GM18873 (cell line): ENCODE results near the gene FTO.

Experiments
- ATAC-seq: cut with Tn5 transposase; IDR thresholded peaks from one replicate; pipeline ENCODE4 v1.9.1; 2021; ENCODE audit warnings: mild to moderate bottlenecking, moderate library complexity, moderate number of reproducible peaks; ENCODE audit not compliant: unreplicated experiment, low FRiP score

The FTO gene

GRCh38 chr16:53775821-53776431 is 72.0 kb downstream of the FTO start:
- ATAC-seq = no peak

DNA sequence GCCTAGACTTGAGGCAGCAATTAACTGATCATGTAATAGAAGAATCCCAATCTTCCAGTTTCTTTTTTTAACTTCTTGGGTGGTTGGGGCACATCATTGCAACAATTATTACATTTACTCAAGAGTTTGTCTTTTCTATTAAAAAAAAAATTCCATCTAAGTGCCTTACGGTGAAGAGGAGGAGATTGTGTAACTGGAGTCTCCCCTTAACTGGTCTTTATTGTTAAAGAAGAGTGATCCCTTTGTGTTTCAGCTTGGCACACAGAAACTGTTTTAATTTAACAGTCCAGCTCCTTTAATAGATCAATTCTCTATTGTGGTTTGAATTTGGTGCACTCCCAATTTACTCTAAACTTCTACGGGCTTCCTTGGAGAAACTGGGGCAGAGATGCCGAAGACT is 75.2 kb downstream of the FTO start:
- ATAC-seq = no peak

- ATAC-seq = no peak
Measured at GRCh38 chr16:53780051-53780450, 76.1 kb downstream of the FTO start.

GRCh38 chr16:53781023-53781605 is 77.2 kb downstream of the FTO start:
- ATAC-seq = no peak

DNA sequence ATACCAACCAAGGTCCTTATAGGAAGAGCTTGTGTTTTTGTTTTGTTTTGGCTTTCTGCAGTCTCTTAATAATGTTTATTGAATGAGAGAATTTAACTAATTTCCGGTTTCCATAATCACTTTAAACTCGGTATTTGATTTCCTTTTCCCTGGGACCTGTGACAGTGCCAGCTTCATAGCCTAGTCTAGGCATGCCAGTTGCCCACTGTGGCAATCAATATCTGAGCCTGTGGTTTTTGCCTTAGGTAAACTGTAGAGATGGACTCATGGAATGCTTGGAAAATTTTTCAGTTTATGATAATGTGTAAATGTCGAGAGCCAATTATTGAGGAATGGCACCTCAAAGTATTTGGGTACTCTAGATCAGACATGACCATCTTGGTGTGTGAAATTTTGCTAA is 78.2 kb downstream of the FTO start:
- ATAC-seq = no peak

DNA sequence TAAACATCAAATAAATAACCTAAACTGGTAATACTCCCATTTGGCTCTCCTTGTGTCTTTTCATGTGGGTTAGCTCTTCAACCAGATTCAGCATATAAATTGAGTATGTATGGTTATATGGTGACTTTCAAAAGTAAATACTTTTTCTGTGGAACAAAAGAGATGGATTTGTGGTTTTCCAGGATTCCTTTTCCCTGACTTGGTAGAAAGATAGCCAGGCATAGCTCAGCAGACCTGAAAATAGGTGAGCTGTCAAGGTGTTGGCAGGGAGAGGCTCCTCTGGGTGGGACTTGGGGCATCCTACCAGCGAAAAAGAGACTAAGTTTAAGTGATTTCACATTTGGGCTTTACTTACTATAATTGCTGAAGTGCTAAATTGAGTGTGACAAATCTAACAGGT is 80.3 kb downstream of the FTO start:
- ATAC-seq = no peak

DNA sequence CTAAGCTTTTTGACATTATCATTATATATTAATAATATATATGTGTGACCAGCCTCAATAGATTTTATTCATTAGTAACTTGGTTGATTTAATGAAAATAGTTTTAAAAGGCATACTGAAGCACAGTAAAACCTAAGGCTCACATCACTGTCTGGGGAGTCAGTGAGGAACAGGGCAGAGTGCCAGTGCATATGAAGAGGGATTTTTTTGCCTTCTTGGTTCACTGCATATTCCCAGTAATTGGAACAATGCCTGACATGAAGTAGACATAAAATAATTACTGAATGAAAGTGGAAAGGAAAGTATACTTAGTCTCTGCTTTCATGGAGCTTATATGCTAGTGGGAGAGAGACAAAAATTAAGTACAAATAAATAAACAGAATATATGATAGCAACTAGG is 81.1 kb downstream of the FTO start:
- no peak for ATAC-seq

GRCh38 chr16:53785916-53786315 is 82.0 kb downstream of the FTO start:
- ATAC-seq = no peak

DNA sequence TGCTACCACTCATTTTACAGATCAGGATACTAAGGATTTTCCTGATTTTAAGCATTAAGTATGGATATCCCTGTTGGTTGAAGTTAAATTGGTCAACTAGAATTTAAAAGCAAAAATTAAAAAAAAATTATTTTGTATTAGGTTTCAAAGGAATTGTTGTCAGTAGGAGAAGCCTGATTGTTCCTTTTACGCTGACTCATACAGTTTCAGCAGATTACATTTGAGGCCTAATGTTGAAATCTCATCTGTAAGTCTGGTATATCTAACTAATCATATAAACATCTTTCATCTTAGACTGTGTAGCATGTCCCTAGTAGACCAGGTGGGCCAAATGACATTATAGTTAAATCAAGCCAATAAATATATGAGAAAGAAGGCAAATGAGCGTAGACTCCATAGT is 83.5 kb downstream of the FTO start:
- no peak for ATAC-seq

DNA sequence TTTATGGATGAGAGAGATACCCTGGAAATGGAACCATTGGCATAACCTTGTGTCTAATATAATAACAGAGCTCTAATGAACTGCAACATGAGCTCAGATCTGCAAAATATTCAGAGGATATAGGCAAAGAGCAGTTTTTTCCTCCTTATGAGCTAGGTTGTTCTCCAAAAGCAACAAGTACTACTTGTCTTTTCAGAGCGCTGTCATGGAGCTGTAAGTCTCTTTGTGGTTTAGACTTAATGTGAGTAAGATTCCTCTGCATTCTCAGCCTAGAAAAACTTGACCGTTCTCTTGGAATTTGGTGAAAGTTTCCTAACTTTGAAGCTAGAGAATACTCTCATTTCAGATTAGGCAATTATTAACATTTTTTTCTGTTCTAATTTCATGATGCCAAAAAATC is 85.2 kb downstream of the FTO start:
- ATAC-seq = no peak

DNA sequence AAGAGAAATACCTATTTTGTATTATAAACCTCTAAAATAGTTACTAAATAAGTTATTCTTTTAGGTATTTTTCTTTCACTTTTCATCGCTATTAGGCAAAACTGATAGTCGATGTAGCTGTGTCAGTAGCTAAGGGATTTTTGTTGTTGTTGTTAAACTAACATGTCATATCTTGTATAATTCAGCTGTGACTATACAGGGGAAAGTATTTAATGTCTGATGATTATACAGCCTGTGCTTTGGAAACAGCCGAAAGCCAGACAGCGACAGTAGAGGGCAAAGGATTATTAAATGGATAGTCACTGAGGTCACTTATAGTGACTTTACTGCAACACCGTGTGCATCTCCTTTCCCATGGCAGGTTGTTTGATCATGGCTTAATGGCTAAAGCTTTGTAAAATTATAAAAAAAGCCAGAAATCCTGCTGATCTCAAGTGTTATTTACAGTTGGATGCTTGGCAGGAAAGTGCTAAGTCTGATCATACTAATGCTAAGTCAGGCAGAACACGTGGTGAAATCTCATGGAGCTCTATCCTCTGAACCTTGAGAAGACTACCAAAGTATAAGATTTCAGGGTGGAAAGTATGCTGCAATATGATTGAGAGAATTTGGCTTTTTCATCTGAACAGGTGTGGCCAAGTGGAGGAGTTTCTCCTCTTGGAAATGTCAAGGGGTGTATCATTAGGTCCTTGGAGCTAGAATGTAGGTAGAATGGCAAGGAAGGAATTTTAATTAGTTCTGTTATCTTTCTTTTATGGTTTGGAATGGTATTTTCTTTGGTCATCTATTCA is 88.4 kb downstream of the FTO start:
- ATAC-seq = no peak

DNA sequence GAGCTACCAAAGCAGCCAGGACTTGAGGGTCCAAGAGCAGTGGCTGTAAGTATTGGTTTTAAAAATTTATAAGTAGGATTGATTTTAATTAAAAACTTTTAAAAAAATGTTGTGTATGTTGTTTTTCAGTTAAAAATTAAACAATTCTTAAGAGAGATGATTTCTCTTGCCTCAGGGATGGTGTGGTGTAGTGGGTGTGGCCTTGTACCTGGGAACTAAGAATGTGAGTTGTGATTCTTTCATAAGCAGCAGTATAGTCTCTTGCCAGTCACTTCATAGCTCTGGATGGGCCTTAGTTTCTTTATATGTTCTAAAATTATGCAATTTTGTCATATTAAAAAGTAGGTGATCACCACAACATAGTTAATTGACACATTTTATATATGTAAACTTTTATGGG is 99.5 kb downstream of the FTO start:
- no peak for ATAC-seq

DNA sequence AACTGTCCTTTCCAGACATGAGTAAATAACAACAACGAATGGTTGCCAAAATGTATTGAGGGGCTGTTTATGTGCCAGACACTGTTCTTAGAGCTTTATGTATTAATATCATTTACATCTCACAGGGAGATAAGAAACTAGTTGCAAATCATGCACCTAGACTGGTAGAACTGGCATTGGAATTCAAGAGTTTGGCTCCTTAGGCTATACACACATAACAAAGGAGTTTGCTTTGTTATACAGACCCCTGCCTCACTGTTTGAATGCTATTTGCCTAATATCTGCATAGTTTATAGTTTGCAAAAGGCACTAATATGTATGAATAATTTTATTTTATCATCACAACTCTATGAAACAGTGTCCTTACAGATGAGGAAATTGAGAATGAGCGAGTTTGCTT is 100.0 kb downstream of the FTO start:
- no peak for ATAC-seq

DNA sequence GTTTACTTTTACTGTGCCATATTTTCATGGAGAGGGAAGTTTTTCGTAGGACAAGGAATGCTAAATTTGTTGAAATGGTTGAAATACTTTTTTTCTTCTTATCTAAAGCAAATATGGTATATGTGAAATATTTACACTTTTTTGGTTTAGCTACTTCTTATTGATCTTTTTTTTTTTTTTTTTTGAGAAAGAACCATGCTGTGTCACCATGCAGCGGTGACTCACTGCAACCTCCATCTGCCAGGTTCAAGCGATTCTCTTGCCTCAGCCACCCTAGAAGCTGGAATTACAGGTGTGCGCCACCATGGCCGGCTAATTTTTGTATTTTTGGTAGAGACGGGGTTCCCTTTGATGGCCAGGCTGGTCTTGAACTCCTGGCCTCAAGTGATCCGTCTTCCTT is 100.5 kb downstream of the FTO start:
- no peak for ATAC-seq

GRCh38 chr16:53805113-53805512 is 101.2 kb downstream of the FTO start:
- no peak for ATAC-seq

DNA sequence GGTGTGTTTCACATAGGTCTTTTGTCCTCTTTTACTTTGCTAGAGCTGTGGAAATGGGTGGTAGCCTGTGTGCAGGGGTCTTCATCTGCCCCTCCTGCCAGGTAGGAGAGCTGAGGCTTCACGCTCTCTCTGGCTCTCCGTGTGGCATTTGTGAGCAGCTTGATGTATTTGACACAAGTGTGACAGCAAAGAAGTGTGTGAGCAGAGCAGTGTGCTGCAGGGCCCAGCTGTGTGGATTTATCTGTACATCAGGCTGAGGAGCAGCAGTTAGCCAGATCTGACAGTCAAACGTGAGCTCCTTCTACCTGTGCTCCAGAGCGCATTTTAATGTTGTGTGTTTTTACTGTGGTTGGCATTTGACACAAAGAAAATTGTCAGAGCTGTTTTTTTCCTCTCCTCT is 101.8 kb downstream of the FTO start:
- ATAC-seq = no peak

DNA sequence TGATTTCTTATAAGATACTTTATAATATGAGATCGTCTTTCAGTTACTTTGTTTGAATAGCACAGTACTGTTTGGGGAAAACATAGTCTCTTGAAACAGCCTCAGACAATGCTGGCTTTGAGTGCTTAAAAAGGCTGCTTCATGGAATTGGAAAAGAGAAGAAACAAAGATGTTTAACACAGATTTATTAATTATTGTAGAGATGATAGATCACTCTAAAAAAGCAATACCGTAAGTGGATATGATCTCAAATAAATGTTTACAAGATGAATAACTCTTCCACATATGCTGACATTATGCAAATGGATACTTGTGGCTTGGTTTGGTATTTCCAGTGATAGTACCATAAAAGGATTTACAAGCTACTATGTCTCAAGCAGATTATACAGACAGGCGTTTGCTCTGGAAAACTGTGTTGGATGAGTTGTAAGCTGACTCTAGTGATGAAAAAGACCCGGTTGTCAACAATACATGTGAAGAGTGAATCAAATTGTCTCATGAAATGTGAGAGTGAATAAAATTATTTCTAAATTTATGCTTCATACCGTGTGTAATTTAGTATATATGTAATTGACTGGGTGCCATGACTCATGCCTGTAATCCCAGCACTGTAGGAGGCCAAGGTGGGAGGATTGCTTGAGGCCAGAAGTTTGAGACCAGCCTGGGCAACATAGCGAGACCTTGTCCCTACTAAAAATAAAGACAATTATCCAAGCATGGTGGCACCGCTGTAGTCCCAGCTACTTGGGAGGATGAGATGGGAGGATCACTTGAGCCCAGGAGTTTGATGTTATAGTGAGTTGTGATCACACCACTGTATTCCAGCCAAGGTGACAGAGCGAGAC is 105.4 kb downstream of the FTO start:
- no peak for ATAC-seq

DNA sequence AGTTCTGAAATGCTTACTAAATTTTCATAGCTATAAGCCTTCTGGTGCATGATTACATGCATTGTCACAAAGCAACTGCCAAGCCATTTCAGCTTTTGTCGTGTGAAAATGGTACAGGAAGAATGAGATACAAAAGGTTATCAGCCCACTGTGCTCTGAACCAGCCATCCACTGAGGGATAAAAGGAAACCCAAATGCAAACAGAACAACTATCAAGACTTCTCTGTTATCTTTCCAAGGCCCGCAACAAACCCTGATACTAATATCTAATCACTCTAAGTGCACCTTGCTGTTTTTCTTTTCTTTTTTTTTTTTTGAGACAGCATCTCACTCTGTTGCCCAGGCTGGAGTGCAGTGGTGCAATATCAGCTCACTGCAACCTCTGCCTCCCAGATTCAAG is 109.0 kb downstream of the FTO start:
- ATAC-seq = no peak

DNA sequence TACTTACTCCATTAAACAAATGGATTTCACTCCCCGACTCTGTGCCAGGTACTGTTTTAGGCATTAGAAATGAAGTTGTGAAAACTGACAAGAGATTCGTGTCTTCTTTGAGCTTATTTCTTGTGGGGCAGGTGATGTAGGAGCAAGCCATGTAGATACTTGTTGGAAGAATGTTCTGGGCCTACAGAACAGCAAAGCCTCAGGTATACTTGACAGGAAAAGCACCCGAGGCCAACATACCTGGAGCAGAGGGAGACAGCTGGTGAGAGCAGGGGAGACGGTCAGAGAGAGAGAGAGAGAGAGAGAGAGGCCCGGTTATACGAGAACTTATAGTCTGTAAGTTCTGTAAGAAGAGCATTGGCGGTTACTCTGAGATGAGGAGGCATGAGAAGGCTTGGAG is 110.8 kb downstream of the FTO start:
- ATAC-seq = no peak

- no peak for ATAC-seq
Measured at GRCh38 chr16:53816211-53816836, 112.4 kb downstream of the FTO start.
